AG10803 (cell line): ENCODE data around the gene TBC1D9B.

Experiments
- DNase-seq: peaks from one replicate; pipeline ENCODE4 v3.0.0; 2010; ENCODE audit warnings: low read depth
- H3K4me3 ChIP-seq: 2 replicates; pipeline ENCODE4 v1.5.1; 2011; ENCODE audit warnings: mild to moderate bottlenecking, low read length, control low read depth
- TF ChIP-seq, protein P1 (sequence below): conservative IDR thresholded peaks from 2 replicates; pipeline ENCODE4 v1.5.1; 2011; ENCODE audit warnings: mild to moderate bottlenecking, low read length, control low read depth, inconsistent platforms

TBC1D9B gene

GRCh38 chr5:179907556-179908324, at the start of gene TBC1D9B:
TSS of gene TBC1D9B (minus strand) at chr5:179907897. CDS start at chr5:179907821, 76 bp downstream.
- TF ChIP-seq, protein P1, sequence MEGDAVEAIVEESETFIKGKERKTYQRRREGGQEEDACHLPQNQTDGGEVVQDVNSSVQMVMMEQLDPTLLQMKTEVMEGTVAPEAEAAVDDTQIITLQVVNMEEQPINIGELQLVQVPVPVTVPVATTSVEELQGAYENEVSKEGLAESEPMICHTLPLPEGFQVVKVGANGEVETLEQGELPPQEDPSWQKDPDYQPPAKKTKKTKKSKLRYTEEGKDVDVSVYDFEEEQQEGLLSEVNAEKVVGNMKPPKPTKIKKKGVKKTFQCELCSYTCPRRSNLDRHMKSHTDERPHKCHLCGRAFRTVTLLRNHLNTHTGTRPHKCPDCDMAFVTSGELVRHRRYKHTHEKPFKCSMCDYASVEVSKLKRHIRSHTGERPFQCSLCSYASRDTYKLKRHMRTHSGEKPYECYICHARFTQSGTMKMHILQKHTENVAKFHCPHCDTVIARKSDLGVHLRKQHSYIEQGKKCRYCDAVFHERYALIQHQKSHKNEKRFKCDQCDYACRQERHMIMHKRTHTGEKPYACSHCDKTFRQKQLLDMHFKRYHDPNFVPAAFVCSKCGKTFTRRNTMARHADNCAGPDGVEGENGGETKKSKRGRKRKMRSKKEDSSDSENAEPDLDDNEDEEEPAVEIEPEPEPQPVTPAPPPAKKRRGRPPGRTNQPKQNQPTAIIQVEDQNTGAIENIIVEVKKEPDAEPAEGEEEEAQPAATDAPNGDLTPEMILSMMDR, result no peak
- DNase-seq, result peak; percentile 61
- peak within 1 kb of the TSS; percentile 84 for H3K4me3 ChIP-seq

DNA sequence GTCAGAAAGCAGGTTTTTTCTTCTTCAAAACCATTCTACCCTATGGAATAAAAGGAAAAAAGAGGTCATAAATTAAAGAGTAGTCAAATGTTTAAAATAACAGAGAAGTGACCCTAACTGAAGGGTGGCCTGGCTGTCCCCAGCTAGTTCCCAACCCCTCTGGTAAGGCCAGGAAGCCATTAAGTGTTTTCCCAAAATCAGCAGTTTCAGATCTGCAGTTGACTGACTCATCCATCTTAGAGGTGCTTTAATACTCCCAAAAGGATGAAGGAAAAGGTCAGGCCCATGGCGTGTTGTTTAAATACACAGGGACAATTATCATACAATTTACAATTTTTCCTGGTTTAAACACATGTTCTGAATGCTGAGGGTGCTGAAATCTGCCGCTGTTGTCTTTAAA, 47.9 kb upstream of the TBC1D9B start:
- DNase-seq, result no peak
- TF ChIP-seq, protein P1, result no peak
- H3K4me3 ChIP-seq, result no peak overlapping the region

- TF ChIP-seq, protein P1, result no peak
- DNase-seq, result no peak
- H3K4me3 ChIP-seq, result no peak overlapping the region
Measured at GRCh38 chr5:179955062-179955461, 47.4 kb upstream of the TBC1D9B start.

GRCh38 chr5:179954434-179954833, 46.7 kb upstream of the TBC1D9B start:
- TF ChIP-seq, protein P1, result no peak
- H3K4me3 ChIP-seq, result no peak overlapping the region
- DNase-seq, result peak; percentile 33

- DNase-seq, result no peak
- no peak overlapping the region for H3K4me3 ChIP-seq
- TF ChIP-seq, protein P1, result no peak
Measured at GRCh38 chr5:179953987-179954386, 46.3 kb upstream of the TBC1D9B start.

DNA sequence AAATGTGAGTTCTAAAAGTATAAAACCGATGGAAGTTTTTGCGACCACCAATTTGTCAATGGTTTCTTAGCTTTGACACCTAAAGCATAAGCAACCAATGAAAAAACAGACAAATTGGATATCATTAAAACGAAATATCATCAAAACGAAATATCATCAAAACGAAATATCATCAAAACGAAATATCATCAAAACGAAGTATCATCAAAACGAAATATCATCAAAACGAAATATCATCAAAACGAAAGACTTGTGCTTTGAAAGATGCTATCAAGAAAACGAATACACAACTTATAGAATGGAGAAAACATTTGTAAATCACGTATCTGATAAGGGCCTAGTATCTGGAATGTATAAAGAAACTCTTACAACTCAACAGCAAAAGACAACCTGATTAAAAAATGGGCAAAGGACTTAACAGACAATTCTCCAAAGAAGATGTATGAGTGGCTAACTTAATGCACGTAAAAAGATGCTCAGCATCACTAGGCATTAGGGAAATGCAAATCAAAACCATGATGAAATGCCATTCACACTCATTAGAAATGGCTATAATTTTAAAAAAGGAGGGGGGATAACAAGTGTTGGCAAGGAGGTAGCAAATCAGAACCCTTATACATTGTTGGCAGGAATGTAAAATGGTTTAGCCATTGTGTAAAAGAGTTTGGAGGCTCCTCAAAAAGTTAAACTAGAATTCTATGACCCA, 29.4 kb upstream of the TBC1D9B start:
- no peak overlapping the region for H3K4me3 ChIP-seq
- no peak for DNase-seq
- TF ChIP-seq, protein P1, result no peak
